Mucosa of stomach (tissue), 1 donor: Measurements from ENCODE around the gene XAB2.

Source experiments
- H3K27me3 ChIP-seq: one replicate; pipeline ENCODE4 v1.7.0; 2013; ENCODE audit warnings: mild to moderate bottlenecking, low read length; ENCODE audit not compliant: control insufficient read depth, insufficient read depth
- H3K36me3 ChIP-seq: one replicate; pipeline ENCODE4 v1.7.0; 2013; ENCODE audit warnings: low read length; ENCODE audit not compliant: control insufficient read depth, insufficient read depth
- H3K4me1 ChIP-seq: one replicate; pipeline ENCODE4 v1.7.0; 2013; ENCODE audit warnings: mild to moderate bottlenecking, low read length; ENCODE audit not compliant: control insufficient read depth, insufficient read depth
- H3K4me3 ChIP-seq: one replicate; pipeline ENCODE4 v1.7.0; 2013; ENCODE audit warnings: low read length
- H3K9ac ChIP-seq: one replicate; pipeline ENCODE4 v1.7.0; 2013; ENCODE audit warnings: mild to moderate bottlenecking, low read length, moderate library complexity
- H3K9me3 ChIP-seq: one replicate; pipeline ENCODE4 v1.7.0; 2013; ENCODE audit warnings: mild to moderate bottlenecking, low read length, moderate library complexity; ENCODE audit not compliant: control insufficient read depth
- donor health status: Pancreatic carcinoma.

Gene XAB2

DNA sequence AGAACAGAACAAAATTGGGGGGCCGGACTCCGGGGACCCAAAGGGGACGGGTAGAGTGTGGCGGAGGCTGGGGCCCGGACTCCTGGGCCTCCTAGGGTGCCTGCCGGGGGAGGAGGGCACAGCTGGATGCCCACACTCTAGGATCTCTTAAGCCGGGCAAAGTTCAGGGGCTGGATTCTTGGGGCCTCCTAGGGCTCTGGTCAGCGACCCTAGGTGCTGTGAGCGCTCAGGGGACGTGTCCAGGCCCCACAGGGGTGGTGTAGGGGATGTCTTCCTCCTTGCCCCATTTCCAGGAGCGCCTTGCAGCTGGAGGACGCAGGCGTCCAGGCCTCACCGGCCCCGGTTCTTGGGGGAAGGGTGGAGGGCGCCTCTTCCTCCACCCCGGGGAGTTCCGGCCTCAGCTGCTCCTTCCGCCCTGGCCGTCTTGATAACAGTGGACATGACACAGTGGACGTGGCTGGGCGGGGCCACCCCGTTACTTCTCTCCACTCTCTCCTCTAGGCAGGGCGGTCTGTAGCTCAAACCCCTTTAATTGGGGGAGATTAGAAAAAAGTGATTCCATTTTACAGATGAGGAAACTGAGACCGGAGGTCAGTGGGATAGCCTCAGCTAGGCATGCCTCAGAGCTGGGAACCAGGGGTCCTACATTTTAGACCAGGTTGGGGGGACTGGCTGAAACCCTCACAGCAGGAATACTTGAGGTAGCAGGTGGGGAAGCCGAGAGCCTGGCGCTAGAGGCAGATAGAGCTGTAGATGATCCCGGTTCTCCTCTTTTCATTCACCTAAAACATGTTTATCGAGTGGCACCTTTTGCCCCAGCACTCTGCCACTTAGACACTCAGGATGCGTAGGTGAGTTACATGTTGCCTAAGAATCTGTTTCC, 8.3 kb upstream of the XAB2 start:
- Histone ChIP-seq H3K9ac (peak overlapping the region; percentile 93), H3K36me3 (peaks cover 11% of the 10 kb centered on the region), H3K9me3 (no peaks in the 10 kb centered on the region), H3K4me3 (peak overlapping the region; percentile 88), H3K27me3 (no peaks in the 10 kb centered on the region), H3K4me1 (peaks cover 8% of the 10 kb centered on the region)

DNA sequence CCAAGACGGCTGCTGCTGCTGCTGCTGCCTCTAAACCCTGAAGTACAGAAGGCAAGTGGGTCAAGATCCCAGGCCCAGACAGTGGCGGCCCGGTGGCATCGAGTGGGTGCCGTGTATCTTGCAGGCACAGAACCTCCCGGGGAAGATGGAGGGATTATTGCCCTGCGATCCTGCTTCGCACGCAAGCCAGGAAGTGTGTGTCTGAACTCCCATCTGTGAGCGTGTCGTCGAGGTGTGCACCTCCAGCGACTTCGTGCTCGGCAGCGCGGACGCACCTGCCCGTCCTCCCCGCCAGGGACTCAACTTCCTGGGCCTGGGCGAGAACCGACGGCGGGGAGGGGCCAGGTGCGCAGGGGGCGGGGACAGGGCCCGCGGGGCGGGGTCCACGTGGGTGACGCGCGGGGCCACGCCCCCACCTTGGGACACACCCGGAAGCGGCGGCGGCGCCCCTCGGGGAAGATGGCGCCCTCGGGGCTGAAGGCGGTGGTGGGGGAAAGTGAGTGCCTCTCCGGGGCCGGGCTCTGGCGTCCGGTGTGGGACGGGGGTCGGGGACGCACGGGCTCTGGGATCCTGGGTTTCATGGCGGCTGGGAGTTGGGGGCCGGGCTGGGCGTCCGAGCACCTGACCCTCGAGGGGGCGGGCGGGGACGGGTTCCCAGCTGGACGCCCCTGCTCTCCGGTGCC, 7.5 kb upstream of the XAB2 start, which contains the start of gene STXBP2:
Gene STXBP2 (plus strand): TSS at position 420 of the 683 bp plus-strand sequence. CDS start 40 bp downstream, at position 460.
- Histone ChIP-seq H3K9me3 (no peaks in the 10 kb centered on the region), H3K9ac (peak within 1 kb of the TSS; percentile 93), H3K4me3 (peak within 1 kb of the TSS; percentile 88), H3K27me3 (no peaks in the 10 kb centered on the region), H3K36me3 (peaks cover 11% of the 10 kb centered on the region), H3K4me1 (peaks cover 8% of the 10 kb centered on the region)

DNA sequence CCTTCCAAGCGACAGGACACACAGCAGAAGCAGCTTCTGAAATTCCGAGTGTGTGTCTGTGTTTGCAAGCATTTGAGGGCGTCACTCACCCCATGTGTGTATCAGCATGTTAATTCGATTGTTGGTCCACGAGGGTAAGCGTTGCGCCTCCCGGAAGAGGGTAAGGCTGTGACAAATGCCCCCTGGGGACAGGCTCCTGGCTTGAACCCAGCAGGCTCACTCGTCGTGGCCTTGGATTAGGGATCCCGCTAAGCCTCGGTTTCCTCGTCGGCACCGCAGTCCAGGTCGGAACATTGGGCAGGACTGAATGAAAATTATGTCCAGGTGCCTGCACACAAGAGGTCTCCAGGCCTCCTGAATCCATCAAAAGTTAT, 7.0 kb upstream of the XAB2 start:
- Histone ChIP-seq H3K27me3 (no peaks in the 10 kb centered on the region), H3K9ac (no peak overlapping the region), H3K36me3 (peaks cover 11% of the 10 kb centered on the region), H3K4me3 (no peak overlapping the region), H3K9me3 (no peaks in the 10 kb centered on the region), H3K4me1 (peaks cover 8% of the 10 kb centered on the region)

DNA sequence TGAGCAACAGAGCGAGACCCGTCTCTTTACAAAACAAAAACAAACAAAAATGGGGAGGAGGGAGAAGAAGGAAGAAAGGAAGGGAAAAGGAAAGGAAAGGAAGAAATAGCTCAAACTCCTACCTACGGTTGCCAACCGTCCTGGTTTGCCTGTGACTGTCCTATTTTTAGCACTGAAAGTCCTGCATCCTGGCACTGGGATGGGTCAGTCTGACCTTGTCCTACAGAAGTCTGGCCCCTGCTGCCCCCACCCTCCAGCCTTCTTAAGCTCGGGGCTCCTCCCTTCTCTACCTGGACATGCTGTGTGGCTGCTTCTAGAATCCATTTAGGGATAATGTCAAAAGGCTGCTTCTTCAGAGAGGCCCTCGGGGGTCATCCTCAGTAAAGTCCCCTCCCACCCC, 6.3 kb upstream of the XAB2 start:
- no peak overlapping the region for H3K4me3 ChIP-seq
- H3K4me1 ChIP-seq: peaks cover 12% of the 10 kb centered on the region
- no peaks in the 10 kb centered on the region for H3K27me3 ChIP-seq
- H3K9me3 ChIP-seq: no peaks in the 10 kb centered on the region
- H3K36me3 ChIP-seq: peaks cover 11% of the 10 kb centered on the region
- H3K9ac ChIP-seq: no peak overlapping the region

DNA sequence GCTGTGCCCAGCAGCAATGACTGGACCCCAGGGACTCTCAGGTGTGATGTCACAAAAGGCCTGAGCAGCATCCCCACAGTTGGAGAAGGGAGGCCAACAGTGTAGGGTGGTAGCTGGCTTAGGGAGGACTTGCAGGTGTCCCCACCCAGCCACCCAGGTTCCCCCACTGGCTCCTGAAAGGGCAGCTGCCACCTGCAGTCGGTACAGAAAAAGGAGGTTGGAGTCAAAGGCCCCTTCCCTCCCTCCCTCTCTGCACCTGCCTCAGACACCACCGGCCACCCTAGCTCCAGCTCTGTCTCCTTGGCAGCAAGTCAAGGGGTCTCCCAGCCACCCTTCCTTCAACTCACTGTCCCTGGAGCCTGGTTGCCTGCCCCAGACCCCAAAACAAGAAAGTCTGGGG, 4.4 kb upstream of the XAB2 start, which contains the start of gene PCP2:
Gene PCP2 (minus strand): TSS at position 22 of the 400 bp plus-strand sequence. CDS start 262 bp downstream, outside the sequence.
- no peak within 1 kb of the TSS for H3K9ac ChIP-seq
- H3K36me3 ChIP-seq: no peaks in the 10 kb centered on the region
- no peaks in the 10 kb centered on the region for H3K27me3 ChIP-seq
- no peaks in the 10 kb centered on the region for H3K9me3 ChIP-seq
- peaks cover 21% of the 10 kb centered on the region for H3K4me1 ChIP-seq
- no peak within 1 kb of the TSS for H3K4me3 ChIP-seq

DNA sequence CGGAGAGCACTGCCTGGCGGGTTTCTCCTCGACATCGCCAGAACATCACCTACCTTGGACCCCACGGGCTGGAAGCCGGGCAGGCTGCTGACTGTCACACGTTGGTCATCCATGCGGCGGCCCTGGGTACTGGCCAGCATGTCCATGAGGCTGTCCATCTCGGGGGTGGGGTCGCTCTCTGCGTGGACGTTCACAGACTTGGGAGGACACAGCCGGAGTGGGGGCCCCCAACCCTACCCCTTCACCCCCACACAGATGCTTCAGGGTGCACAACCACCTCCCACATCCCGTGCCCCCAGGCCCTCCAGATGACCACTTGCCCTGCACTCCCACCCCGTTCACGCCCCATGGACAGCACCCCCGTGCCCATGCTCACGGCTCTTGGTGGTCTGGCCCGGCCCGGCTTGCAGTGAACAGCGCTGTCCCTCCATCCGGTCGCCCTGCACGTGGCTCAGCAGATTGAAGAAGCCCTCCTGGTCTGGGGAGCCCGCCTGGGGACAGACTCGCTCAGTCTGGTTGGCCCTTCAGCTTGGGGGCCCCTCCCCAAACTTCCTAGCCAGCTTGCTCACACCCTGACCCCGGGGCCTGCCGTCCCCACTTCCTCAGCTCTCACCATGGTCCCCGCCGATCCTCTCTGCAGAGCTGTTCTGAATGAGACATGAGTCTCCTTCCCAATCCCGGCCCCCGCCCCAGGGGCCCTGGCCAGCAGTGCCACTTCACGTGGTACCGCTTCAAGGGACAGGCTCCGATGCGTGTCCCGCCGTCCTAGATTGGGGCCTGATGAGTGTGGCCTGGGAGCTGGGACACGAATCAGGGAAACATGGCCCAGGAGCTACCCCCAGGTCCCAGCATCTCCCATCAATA, 3.2 kb upstream of the XAB2 start:
- no peaks in the 10 kb centered on the region for H3K27me3 ChIP-seq
- H3K4me1 ChIP-seq: peaks cover 24% of the 10 kb centered on the region
- no peaks in the 10 kb centered on the region for H3K36me3 ChIP-seq
- H3K4me3 ChIP-seq: no peak overlapping the region
- no peak overlapping the region for H3K9ac ChIP-seq
- H3K9me3 ChIP-seq: no peaks in the 10 kb centered on the region

DNA sequence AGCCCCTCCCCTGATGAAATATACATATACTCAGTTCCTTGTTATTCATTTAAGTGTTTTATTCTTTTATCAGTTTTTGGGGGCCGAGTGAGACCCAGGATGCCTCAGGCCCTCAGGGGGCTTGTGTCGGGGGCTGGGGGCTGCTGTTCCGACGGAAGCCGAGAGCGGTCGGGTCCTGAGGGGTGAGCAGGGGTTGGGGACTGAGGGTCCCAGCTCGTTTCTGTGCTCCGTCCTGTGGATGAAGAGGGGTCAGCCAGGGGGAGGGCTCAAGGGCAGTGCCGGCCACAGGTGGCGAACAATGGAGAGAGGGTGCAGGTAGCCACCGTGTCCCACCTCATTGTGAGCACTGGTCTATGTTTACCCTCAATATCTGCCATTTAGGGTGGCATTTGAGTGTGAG, 2.2 kb upstream of the XAB2 start:
- peaks cover 21% of the 10 kb centered on the region for H3K4me1 ChIP-seq
- no peaks in the 10 kb centered on the region for H3K27me3 ChIP-seq
- H3K4me3 ChIP-seq: no peak overlapping the region
- no peaks in the 10 kb centered on the region for H3K9me3 ChIP-seq
- H3K9ac ChIP-seq: no peak overlapping the region
- no peaks in the 10 kb centered on the region for H3K36me3 ChIP-seq

DNA sequence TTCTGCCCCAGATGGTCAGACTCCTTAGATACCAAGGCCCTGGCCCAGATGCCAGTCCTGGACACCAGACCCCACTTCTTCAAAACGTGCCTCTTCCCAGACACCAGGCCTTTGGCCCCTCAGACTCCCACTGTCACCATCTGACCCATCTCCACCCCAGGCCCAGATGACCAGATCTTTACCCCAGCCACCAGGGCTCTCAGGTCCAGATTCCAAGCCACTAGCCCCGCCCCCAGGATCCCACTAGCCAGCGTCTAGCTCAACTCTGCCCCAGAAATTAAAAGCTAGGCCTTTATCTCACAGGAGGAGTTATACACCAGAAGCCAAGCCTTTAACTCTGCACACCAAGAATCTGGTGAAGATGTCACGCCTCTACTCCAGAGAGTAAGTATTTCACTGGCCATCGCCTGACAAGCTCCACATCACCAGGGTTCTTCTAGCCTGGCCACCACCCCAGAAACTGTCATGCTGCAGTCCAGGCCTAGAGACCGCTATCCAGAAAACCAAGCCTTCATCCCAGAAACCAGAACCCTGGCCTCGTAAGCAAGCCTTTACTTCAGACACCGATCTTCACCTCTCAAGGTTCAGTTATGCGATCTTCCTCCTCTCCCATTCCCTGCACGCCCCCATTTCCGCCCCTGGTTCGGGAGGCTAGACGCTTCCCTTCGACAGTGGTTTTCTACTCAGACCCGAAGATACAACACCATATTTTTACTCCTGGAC, 595 bp downstream of the XAB2 start:
- peak overlapping the region; percentile 97 for H3K9ac ChIP-seq
- peak overlapping the region; percentile 97 for H3K4me3 ChIP-seq
- H3K36me3 ChIP-seq: no peaks in the 10 kb centered on the region
- no peaks in the 10 kb centered on the region for H3K9me3 ChIP-seq
- peaks cover 21% of the 10 kb centered on the region for H3K4me1 ChIP-seq
- H3K27me3 ChIP-seq: no peaks in the 10 kb centered on the region

DNA sequence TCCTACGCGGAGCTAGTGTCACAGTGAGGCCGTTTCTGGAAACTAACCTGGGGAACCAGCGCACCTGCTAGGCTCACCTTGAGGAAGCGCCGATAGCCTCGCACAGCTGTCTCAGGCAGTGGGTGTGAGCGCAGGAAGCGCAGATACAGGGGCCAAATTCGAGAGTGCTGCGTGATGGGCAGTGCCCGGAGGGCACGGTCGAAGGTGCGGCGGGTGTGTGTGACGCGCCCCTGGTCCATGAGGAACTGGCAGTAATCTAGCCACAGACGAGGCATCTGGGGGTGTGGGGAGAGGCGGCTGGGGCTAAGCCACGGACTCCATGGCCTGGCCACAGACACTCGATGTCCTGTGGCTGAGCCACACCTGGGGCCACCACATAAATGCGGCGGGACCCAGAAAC, 2.2 kb downstream of the XAB2 start:
- Histone ChIP-seq H3K9me3 (no peaks in the 10 kb centered on the region), H3K36me3 (peaks cover 8% of the 10 kb centered on the region), H3K27me3 (no peaks in the 10 kb centered on the region), H3K4me1 (peaks cover 21% of the 10 kb centered on the region), H3K4me3 (no peak overlapping the region), H3K9ac (no peak overlapping the region)

DNA sequence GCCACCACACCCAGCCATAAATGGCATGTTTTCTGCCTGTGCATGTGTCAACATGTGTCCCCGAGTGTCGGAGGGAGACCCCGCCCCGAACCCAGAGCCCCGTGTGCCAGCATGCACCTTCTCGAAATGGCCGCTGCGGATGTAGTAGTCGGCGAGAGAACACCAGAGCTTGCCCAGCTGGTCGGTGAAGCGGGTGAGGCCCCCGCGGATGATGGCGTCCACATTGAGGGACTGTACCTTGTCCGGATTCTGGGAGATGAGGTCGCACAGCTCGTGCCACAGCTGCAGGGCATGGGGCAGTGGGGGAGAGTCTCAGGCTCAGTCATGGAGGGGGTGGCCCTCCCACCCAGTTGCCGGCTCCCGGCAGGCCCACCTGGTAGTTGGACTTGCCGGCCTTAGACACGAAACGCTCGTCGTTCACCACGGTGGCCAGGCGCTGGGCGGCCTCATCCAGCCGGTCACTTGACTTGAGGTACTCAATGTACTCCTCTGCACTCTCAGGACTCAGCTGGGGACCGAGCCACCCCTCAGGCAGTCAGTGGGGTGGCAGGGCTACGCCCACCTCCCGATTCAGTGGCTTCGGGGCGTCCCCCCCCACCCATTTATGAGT, 3.5 kb downstream of the XAB2 start:
- Histone ChIP-seq H3K36me3 (peaks cover 11% of the 10 kb centered on the region), H3K4me3 (no peak overlapping the region), H3K4me1 (peaks cover 19% of the 10 kb centered on the region), H3K9ac (no peak overlapping the region), H3K27me3 (no peaks in the 10 kb centered on the region), H3K9me3 (no peaks in the 10 kb centered on the region)

DNA sequence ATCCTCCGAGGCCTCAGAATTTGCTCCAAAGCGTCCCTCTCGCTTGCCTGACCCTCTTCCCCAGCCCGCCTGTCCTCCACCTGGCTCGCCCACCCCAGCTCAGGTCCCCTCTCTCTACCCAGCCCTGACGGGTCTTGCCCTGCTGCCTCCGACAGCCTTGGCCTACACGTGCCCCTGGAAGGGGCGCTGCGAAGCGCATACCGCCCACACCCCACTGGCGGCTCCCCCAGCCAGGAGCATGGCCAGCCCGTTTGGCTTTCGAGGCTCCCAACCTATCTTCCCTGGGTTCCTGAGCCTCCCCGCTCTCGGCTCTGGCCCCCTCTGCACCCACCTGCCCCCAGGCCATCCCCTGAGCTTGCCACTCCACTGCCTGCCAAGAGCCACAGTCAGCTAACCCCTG, 4.5 kb downstream of the XAB2 start:
- Histone ChIP-seq H3K4me1 (peaks cover 15% of the 10 kb centered on the region), H3K9ac (no peak overlapping the region), H3K4me3 (no peak overlapping the region), H3K9me3 (no peaks in the 10 kb centered on the region), H3K36me3 (peaks cover 11% of the 10 kb centered on the region), H3K27me3 (no peaks in the 10 kb centered on the region)
